ENCODE data around the gene LRRC71.

LRRC71 gene

GRCh38 chr1:156909671-156910070, 10.8 kb upstream of the LRRC71 start:
- TF ChIP-seq, protein P1, sequence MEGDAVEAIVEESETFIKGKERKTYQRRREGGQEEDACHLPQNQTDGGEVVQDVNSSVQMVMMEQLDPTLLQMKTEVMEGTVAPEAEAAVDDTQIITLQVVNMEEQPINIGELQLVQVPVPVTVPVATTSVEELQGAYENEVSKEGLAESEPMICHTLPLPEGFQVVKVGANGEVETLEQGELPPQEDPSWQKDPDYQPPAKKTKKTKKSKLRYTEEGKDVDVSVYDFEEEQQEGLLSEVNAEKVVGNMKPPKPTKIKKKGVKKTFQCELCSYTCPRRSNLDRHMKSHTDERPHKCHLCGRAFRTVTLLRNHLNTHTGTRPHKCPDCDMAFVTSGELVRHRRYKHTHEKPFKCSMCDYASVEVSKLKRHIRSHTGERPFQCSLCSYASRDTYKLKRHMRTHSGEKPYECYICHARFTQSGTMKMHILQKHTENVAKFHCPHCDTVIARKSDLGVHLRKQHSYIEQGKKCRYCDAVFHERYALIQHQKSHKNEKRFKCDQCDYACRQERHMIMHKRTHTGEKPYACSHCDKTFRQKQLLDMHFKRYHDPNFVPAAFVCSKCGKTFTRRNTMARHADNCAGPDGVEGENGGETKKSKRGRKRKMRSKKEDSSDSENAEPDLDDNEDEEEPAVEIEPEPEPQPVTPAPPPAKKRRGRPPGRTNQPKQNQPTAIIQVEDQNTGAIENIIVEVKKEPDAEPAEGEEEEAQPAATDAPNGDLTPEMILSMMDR (IDR thresholded peaks at IDR 0.05; ENCODE audit: low read depth, low read length, missing control alignments), result no peak
- DNase-seq (ENCODE audit: extremely low read depth, low read depth), result no peak
- H3K4me3 ChIP-seq (replicated peaks; ENCODE audit: low read depth, low read length), result no peak overlapping the region

DNA sequence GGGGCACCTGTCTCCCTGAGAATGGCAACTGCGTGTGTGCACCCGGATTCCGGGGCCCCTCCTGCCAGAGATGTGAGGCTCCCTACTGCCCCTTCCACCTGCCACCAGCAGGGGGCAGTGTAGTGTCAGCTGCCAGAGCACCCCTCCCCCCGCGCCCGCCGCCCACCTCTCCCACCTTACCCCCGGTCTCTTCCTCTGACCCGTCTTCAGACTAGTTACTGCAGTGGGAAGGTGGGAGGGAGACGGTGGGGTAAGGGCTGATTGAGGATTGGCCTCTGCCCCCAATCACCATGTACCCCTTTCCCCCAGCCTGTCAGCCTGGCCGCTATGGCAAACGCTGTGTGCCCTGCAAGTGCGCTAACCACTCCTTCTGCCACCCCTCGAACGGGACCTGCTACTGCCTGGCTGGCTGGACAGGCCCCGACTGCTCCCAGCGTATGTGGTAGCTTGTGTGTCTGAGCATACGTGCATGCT, 10.1 kb upstream of the LRRC71 start:
- DNase-seq (ENCODE audit: extremely low read depth, low read depth), result no peak
- TF ChIP-seq, protein P1 (IDR thresholded peaks at IDR 0.05; ENCODE audit: low read depth, low read length, missing control alignments), result peak; percentile 77
- H3K4me3 ChIP-seq (replicated peaks; ENCODE audit: low read depth, low read length), result no peak overlapping the region

- H3K4me3 ChIP-seq (replicated peaks; ENCODE audit: low read depth, low read length), result no peak overlapping the region
- DNase-seq (ENCODE audit: extremely low read depth, low read depth), result no peak
These were observed 8.7 kb upstream of the LRRC71 start for GRCh38 chr1:156911577-156912298.

GRCh38 chr1:156912310-156912709, 8.1 kb upstream of the LRRC71 start:
- no peak overlapping the region for H3K4me3 ChIP-seq (replicated peaks; ENCODE audit: low read depth, low read length)
- TF ChIP-seq, protein P1 (IDR thresholded peaks at IDR 0.05; ENCODE audit: low read depth, low read length, missing control alignments), result no peak
- no peak for DNase-seq (ENCODE audit: extremely low read depth, low read depth)

More at GRCh38 chr1:156911577-156912298, 8.7 kb upstream of the LRRC71 start:
- TF ChIP-seq, protein P1 (IDR thresholded peaks at IDR 0.05; ENCODE audit: low read depth, low read length, missing control alignments), result no peak

- DNase-seq (ENCODE audit: extremely low read depth, low read depth), result no peak
- H3K4me3 ChIP-seq (replicated peaks; ENCODE audit: low read depth, low read length), result no peak overlapping the region
- TF ChIP-seq, protein P1 (IDR thresholded peaks at IDR 0.05; ENCODE audit: low read depth, low read length, missing control alignments), result no peak
These were observed 7.3 kb upstream of the LRRC71 start for GRCh38 chr1:156912861-156913808.

DNA sequence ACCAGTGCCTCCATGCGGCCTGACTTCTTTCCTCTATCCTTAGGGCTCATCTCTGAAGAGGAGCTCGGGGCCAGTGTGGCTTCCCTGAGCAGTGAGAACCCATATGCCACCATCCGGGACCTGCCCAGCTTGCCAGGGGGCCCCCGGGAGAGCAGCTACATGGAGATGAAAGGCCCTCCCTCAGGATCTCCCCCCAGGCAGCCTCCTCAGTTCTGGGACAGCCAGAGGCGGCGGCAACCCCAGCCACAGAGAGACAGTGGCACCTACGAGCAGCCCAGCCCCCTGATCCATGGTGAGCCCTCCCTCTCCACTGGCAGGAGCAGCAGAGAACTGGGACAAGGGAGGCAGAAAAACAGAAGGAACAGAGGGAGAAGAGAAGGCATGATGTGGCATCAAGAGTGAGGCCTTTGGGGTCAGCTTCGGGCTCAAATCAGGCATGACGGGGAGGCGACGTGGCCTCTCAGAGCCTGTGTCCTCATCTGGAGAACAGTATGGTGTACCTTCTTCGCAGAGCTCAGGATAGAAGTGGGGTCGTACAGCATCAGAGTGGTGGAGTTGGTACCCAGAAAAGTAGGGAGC, 6.5 kb upstream of the LRRC71 start:
- no peak for DNase-seq (ENCODE audit: extremely low read depth, low read depth)
- no peak overlapping the region for H3K4me3 ChIP-seq (replicated peaks; ENCODE audit: low read depth, low read length)

More for the DNA sequence above, 6.5 kb upstream of the LRRC71 start:
- TF ChIP-seq, protein P1 (IDR thresholded peaks at IDR 0.05; ENCODE audit: low read depth, low read length, missing control alignments), result no peak
